GM12878 (cell line): ENCODE data around the gene UBE3D. TPM values are rescaled to one million over a fixed set of nuclear protein-coding genes. Genes with fewer than 3 reads are reported as not detected.
A peak's percentile ranks its signal among the peaks of the same experiment; 100 is the strongest.

ENCODE experiments used
- BCL11A ChIP-seq: IDR thresholded peaks from 2 replicates; pipeline ENCODE4 v1.6.1; 2011; ENCODE audit warnings: low read depth, low read length
- CBX3 ChIP-seq: fragments of 200-600 bp; sonication (generic); IDR thresholded peaks from 2 replicates; pipeline ENCODE4 v1.6.1; 2016; ENCODE audit warnings: low read depth, borderline replicate concordance
- CBX5 ChIP-seq: sonication (generic); IDR thresholded peaks from 2 replicates; pipeline ENCODE4 v1.6.1; 2016; ENCODE audit warnings: low read depth, moderate library complexity, mild to moderate bottlenecking, inconsistent platforms
- HDGF ChIP-seq: fragments of 450-650 bp; IDR thresholded peaks from 2 replicates; pipeline ENCODE4 v1.6.1; 2016; ENCODE audit warnings: antibody characterized with exemption
- HSF1 ChIP-seq: fragments of 150-350 bp; IDR thresholded peaks from 2 replicates; pipeline ENCODE4 v1.6.1; 2014; ENCODE audit warnings: mild to moderate bottlenecking, low read depth, low read length
- IKZF1 ChIP-seq: fragments of 450-650 bp; conservative IDR thresholded peaks from 2 replicates; pipeline ENCODE4 v1.6.1; 2017; ENCODE audit warnings: antibody characterized with exemption, mild to moderate bottlenecking
- IRF5 ChIP-seq: fragments of 450-650 bp; IDR thresholded peaks from 2 replicates; pipeline ENCODE4 v1.6.1; 2017; ENCODE audit warnings: borderline replicate concordance
- MTA3 ChIP-seq: IDR thresholded peaks from 2 replicates; pipeline ENCODE4 v1.6.1; 2012; ENCODE audit warnings: low read length, inconsistent platforms, borderline replicate concordance
- MYB ChIP-seq: fragments of 150-350 bp; IDR thresholded peaks from 2 replicates; pipeline ENCODE4 v1.6.1; 2014; ENCODE audit warnings: mild to moderate bottlenecking, low read depth, low read length, borderline replicate concordance
- NR2C1 ChIP-seq: fragments of 450-650 bp; IDR thresholded peaks from 2 replicates; pipeline ENCODE4 v1.6.1; 2017; ENCODE audit warnings: antibody characterized with exemption, mild to moderate bottlenecking, moderate library complexity
- PAX8 ChIP-seq: fragments of 450-650 bp; IDR thresholded peaks from 2 replicates; pipeline ENCODE4 v1.6.1; 2017; ENCODE audit warnings: mild to moderate bottlenecking, moderate library complexity
- RELA ChIP-seq: fragments of 450-650 bp; IDR thresholded peaks from 2 replicates; pipeline ENCODE4 v1.8.0; 2014; ENCODE audit warnings: borderline replicate concordance; ENCODE audit not compliant: partially characterized antibody
- SREBF1 ChIP-seq: IDR thresholded peaks from 2 replicates; pipeline ENCODE4 v1.6.1; 2012; ENCODE audit warnings: mild to moderate bottlenecking, low read length
- TARDBP ChIP-seq: IDR thresholded peaks from 2 replicates; pipeline ENCODE4 v1.6.1; 2016; ENCODE audit warnings: borderline replicate concordance
- ZNF24 ChIP-seq: fragments of 450-650 bp; IDR thresholded peaks from 2 replicates; pipeline ENCODE4 v1.6.1; 2017; ENCODE audit warnings: antibody characterized with exemption, mild to moderate bottlenecking
- ZNF592 ChIP-seq: fragments of 450-650 bp; IDR thresholded peaks from 2 replicates; pipeline ENCODE4 v1.6.1; 2017; ENCODE audit warnings: mild to moderate bottlenecking, moderate library complexity
- ZSCAN29 ChIP-seq: fragments of 450-650 bp; IDR thresholded peaks from 2 replicates; pipeline ENCODE4 v1.6.1; 2017; ENCODE audit warnings: mild to moderate bottlenecking, moderate library complexity
- ZZZ3 ChIP-seq: IDR thresholded peaks from 2 replicates; pipeline ENCODE4 v1.6.1; 2011; ENCODE audit warnings: low read depth; ENCODE audit not compliant: control insufficient read depth, insufficient read length
- polyA plus RNA-seq, 11 experiments: library from polyadenylated mRNA; depleted of rRNA in 4 of 11; unstranded in 6 of 11; stranded (reverse) in 5 of 11; fragments of >200 nt; fragmentation: Nextera tagmentation in 4 of 11; fragmentation: Illumina TruSeq in 1 of 11; extraction: Ambion mirVana in 4 of 11; extraction: Trizol in 1 of 11; gene quantifications; 1 replicate in 1 of 11; 2 replicates in 10 of 11; pipeline versions ENCODE4 v1.2.1 to v1.2.3, GENCODE V29; 2011 to 2016; ENCODE audit warnings: inconsistent platforms in 2 of 11, missing spikeins in 2 of 11, low read depth in 1 of 11
- total RNA-seq, 4 experiments: library from RNA; depleted of rRNA in 3 of 4; stranded (reverse); fragments of >200 nt in 3 of 4; fragmentation: Illumina TruSeq in 1 of 4; extraction: Trizol in 1 of 4; gene quantifications; 2 replicates each; pipeline versions ENCODE4 v1.2.1 to v1.2.3, GENCODE V29; 2013 to 2021
- TF ChIP-seq, protein P1 (sequence below): fragments of 450-650 bp; IDR thresholded peaks from 2 replicates; pipeline ENCODE4 v1.6.1; 2017; ENCODE audit warnings: mild to moderate bottlenecking
- TF ChIP-seq, protein P2 (sequence below): fragments of 450-650 bp; IDR thresholded peaks from 2 replicates; pipeline ENCODE4 v1.6.1; 2018; ENCODE audit warnings: mild to moderate bottlenecking, low read depth, moderate library complexity; ENCODE audit not compliant: partially characterized antibody

The UBE3D gene
- total and polyA plus RNA-seq, 10 of the 15 experiments (the other 5 are each of a cell fraction or from before 2014, with no cell fraction given) = 4.3 to 9.0 (median 7.5) TPM

DNA sequence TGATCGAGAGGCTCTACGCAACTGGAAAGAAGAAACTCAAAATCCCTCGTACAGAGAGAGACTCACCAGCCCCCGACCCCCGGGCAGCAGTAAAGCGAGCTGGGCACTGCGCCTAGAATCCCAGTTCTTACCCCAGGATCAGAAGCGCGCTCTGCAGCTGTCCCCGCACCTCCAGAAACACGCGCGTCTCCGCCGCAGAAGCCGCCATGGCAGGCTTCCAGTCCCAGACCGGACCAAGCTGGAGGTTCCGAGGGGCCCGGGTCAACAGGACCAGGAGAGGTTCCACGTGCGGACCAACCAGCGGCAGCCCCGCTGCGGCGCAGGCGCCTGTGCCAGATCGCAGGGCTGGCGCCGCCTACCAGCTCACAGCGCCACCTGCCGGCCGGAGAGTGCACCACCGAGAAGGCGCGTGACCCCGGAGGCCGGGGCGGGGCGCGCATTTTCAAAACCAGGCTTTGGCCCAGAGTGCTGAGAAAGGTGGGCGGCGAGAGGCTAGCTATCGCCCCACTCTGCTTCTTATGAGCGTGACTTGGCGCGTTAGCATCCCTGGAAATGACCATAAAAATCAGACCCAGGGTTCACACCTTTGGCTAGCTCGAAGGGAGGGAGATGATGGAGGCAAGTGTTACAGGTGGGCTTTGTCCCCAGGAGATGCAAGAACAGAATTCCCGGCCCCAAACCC is at the start of gene UBE3D (continued):
- TF ChIP-seq MTA3 = no peak
- TF ChIP-seq NR2C1 = peak; percentile 63
- TF ChIP-seq IKZF1 = peak; percentile 72
- TF ChIP-seq CBX3 = no peak
- TF ChIP-seq ZNF24 = no peak
- TF ChIP-seq, protein P1, sequence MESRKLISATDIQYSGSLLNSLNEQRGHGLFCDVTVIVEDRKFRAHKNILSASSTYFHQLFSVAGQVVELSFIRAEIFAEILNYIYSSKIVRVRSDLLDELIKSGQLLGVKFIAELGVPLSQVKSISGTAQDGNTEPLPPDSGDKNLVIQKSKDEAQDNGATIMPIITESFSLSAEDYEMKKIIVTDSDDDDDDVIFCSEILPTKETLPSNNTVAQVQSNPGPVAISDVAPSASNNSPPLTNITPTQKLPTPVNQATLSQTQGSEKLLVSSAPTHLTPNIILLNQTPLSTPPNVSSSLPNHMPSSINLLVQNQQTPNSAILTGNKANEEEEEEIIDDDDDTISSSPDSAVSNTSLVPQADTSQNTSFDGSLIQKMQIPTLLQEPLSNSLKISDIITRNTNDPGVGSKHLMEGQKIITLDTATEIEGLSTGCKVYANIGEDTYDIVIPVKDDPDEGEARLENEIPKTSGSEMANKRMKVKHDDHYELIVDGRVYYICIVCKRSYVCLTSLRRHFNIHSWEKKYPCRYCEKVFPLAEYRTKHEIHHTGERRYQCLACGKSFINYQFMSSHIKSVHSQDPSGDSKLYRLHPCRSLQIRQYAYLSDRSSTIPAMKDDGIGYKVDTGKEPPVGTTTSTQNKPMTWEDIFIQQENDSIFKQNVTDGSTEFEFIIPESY = no peak
- peak; percentile 94; the same call in 1 of the 2 replicates for TF ChIP-seq CBX5
- no peak for TF ChIP-seq HDGF
- TF ChIP-seq ZSCAN29 = no peak
- TF ChIP-seq, protein P2, sequence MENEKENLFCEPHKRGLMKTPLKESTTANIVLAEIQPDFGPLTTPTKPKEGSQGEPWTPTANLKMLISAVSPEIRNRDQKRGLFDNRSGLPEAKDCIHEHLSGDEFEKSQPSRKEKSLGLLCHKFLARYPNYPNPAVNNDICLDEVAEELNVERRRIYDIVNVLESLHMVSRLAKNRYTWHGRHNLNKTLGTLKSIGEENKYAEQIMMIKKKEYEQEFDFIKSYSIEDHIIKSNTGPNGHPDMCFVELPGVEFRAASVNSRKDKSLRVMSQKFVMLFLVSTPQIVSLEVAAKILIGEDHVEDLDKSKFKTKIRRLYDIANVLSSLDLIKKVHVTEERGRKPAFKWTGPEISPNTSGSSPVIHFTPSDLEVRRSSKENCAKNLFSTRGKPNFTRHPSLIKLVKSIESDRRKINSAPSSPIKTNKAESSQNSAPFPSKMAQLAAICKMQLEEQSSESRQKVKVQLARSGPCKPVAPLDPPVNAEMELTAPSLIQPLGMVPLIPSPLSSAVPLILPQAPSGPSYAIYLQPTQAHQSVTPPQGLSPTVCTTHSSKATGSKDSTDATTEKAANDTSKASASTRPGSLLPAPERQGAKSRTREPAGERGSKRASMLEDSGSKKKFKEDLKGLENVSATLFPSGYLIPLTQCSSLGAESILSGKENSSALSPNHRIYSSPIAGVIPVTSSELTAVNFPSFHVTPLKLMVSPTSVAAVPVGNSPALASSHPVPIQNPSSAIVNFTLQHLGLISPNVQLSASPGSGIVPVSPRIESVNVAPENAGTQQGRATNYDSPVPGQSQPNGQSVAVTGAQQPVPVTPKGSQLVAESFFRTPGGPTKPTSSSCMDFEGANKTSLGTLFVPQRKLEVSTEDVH = no peak
- TF ChIP-seq IRF5 = no peak
- TF ChIP-seq ZZZ3 = no peak
- no peak for TF ChIP-seq SREBF1
- no peak for TF ChIP-seq PAX8
- no peak for TF ChIP-seq TARDBP
- no peak for TF ChIP-seq RELA
- no peak for TF ChIP-seq HSF1
- no peak for TF ChIP-seq ZNF592
- no peak for TF ChIP-seq MYB
- TF ChIP-seq BCL11A = no peak
